Activated T-helper 1 cell treated with anti-CD3 and anti-CD28 coated beads, Interleukin-2, amount 50 U/mL, for 16 hours (primary cell): ENCODE results near the gene GEMIN5.
"Not testable (repeated sequence)": the region's sequence is repeated elsewhere in the genome, so short reads cannot be mapped to it uniquely, and the experiment has no call there.

Experiments
- DNase-seq, 2 donors: peaks; one replicate each; pipeline ENCODE4 v3.0.0-alpha.2; 2020; ENCODE audit warnings: low read depth in 1 of 2, low spot score in 1 of 2

The GEMIN5 gene

DNA sequence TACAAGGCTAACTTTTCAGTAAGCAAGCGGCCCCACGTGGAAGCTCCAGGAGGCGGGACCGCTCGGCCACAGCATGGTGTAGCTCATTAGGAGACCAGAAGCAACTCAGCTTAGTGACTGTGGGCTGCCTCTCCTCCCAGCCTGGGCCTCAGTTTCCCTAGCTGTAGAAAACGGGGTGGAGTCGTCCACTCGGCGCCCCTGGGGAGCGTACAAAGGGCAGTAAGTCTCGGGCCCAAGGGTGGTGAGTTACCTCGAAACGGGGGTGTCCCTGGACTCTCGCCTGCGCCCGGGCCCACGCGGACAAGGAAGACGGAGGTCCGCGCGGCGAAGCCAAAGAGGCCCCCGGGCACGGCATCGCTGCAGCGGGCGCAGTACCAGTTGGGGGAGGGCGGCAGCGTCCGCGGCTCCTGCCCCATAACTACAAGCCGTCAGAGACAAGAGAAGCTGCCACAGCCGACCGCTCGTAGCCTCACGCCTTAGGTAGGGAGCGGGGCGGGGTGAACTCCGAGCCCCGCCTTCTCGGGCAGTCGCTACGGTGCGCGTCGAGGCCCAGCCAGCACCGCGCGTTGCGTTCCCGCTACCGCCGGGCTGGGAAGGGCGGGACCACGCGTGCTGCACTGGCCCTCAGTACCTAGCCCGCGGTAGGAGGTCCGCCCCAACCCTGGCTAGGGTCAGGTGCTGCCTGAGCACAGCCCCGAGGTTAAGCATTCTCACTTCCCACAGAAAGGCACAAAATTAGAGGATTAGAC is at the start of gene GEMIN5:
GEMIN5 (minus strand) TSS at position 494 of the 749 bp plus-strand sequence; CDS start at position 416, 78 bp downstream.
- DNase-seq: peak; percentile 64 to 75

GRCh38 chr5:154986151-154986550 is 48.1 kb upstream of the GEMIN5 start:
- no peak for DNase-seq

GRCh38 chr5:154984946-154985516 is 47.0 kb upstream of the GEMIN5 start:
- DNase-seq: no peak

- DNase-seq: not testable (repeated sequence)
Measured at GRCh38 chr5:154978294-154978693, 40.3 kb upstream of the GEMIN5 start.

- DNase-seq: no peak
Measured at GRCh38 chr5:154977409-154977808, 39.4 kb upstream of the GEMIN5 start.

DNA sequence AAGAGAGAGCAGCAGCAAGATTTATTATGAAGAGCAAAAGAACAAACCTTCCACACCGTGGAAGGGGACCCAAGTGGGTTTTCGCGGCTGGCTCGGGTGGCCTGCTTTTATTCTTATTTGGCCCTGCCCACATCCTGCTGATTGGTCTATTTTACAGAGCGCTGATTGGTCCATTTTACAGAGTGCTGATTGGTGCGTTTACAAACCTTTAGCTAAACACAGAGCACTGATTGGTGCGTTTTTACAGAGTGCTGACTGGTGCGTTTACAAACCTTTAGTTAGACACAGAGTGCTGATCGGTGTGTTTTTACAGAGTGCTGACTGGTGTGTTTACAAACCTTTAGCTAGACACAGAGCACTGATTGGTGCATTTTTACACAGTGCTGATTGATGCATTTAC is 38.1 kb upstream of the GEMIN5 start:
- not testable (repeated sequence) for DNase-seq

DNA sequence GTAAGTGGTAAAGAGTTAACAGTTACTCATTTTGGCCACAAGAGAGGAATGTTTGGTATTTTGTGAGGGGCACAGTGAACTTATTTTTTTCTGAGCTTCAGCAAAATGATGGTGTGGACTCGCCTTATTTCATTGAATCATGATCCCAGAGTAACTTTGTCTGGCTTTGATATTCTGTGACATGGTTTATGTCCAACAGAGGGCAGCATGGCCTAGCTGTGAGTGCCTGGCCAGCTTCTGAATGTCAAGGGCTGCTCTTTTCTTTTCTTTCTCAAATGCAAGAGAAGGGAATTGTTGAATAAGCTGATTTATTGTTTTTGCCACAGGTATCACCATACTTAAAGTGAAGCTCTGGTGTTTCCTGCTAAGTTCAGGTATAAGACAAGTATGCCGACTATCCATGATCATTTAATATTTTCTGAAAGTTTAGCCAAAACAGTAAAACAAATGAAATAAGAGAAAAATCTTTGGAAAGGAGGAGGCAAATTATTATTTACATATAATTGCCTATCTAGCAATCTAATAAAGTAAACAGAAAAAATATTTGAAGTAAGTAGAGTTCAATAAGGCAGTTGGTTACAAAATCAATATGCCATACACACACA is 34.6 kb upstream of the GEMIN5 start:
- no peak for DNase-seq

DNA sequence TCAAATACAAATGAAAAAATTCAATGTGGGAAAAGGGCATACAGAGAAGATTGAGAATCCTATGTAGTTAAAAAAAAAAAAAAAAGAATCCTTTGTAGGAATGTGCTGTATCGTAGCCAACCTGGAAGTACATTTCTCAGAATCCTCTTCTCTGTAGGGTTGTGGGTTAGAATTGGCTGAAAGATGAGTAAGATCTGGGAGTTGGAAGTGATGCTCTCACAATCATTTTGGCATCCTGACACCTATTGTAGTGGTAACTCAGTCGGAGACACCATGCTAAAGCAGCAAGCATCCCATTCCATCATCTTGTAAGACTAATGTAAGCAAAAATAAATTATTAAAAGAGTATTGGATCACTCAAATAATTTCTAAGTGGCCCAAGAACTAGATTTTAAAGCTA is 33.5 kb upstream of the GEMIN5 start:
- no peak for DNase-seq

- DNase-seq: no peak
Measured at GRCh38 chr5:154970759-154971158, 32.7 kb upstream of the GEMIN5 start.

- no peak for DNase-seq
Measured at GRCh38 chr5:154968953-154969352, 30.9 kb upstream of the GEMIN5 start.

- DNase-seq: no peak
Measured at GRCh38 chr5:154967421-154968024, 29.5 kb upstream of the GEMIN5 start.

- no peak for DNase-seq
Measured at GRCh38 chr5:154966874-154967273, 28.9 kb upstream of the GEMIN5 start.

GRCh38 chr5:154966081-154966841 is 28.2 kb upstream of the GEMIN5 start:
- DNase-seq: no peak

DNA sequence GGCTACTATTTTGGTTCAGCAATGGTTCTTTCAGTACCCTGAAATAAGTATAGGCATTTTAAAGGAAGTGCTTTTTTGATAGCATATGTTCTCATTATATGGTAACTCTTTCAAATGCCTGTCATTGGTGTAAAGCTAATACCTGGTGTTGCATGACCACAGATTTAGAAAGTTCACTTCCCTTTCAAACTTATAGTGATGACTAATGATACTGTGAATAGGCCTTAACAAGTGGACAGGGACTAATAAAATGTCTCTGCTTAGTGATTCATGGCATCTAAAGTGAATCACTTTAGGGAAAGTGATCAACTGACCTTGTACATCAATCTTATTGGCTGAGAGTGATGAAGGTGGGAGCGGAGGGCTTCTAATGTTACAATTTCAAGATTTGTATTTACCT is 24.5 kb upstream of the GEMIN5 start:
- no peak for DNase-seq

GRCh38 chr5:154956712-154957111 is 18.7 kb upstream of the GEMIN5 start:
- no peak for DNase-seq

- DNase-seq: no peak
Measured at GRCh38 chr5:154949781-154950180, 11.8 kb upstream of the GEMIN5 start.

GRCh38 chr5:154948313-154948712 is 10.3 kb upstream of the GEMIN5 start:
- no peak for DNase-seq

- DNase-seq: no peak
Measured at GRCh38 chr5:154947778-154948177, 9.8 kb upstream of the GEMIN5 start.

DNA sequence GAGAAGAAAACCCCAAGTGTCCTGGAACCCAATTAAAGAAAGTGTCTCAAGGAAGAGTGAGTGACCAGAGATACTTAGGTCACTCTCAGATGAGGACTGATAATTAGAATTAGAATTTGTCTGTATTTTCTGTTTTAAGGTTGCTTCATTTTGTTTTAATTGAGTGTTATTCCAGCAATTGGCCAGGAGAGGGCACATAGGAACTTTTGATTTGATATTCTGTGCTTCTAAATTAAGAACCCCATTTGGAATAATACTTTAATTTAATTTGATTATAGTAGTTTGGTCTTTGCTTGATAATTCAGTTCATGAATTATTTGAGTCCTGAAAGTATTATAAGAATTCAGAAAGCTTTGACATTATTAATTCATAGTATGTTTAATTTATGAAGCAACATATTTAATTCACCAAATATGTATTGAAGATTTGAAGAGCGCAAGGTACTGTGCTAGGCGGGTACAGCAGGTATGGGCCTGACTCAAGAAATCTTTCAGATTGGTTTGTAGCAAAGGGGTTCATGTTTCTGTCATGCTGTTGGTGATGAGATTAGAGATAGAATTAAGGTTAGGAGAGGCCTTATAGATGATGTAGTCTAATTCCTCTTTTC is 7.8 kb upstream of the GEMIN5 start:
- no peak for DNase-seq

GRCh38 chr5:154944716-154945115 is 6.7 kb upstream of the GEMIN5 start:
- no peak for DNase-seq

GRCh38 chr5:154943527-154943926 is 5.5 kb upstream of the GEMIN5 start:
- no peak for DNase-seq
